ENCODE results near the gene ART3. TPM values are rescaled to one million over a fixed set of nuclear protein-coding genes. Genes with fewer than 3 reads are reported as not detected.

The ART3 gene
- total RNA-seq, 1 donor from 2014 or later: not detected

DNA sequence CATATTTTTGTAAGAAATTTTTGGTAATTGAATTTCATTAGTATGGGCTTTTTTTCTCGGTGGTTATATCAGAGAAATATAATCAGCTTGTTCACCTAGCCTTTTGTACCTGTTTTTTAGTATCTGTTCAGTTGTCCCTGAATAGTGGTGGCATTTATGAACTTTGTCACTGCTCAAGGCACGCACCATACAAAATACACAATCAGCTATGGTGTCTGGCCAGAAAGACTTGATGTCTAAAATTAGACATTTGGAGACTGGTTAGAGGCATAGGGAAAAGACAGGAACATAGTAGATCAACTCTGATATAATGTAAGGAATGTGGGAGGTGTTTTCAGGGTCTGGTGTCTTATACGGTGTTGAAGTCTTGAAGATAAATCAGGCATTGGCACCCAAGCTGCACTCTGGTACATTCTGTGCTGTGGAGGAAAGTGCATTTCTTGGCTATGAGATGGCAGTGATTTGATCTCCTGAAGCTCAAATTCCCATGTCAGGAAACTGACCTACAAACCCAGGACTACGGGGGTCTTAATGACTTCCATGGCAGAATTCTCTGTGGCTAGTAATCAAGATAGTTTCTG lies 3.6 kb downstream of the ART3 start:
- Histone ChIP-seq H3K4me1 (no peaks in the 10 kb centered on the region), H3K27ac (no peak overlapping the region), H3K36me3 (no peaks in the 10 kb centered on the region), H3K4me3 (no peak overlapping the region), H3K27me3 (no peaks in the 10 kb centered on the region), H3K9me3 (no peaks in the 10 kb centered on the region)
- no peak for TF ChIP-seq CTCF (IDR thresholded peaks at IDR 0.05)
- intact Hi-C loops (cut with DNase I): no loop called here
- no peak for ATAC-seq
- no peak for DNase-seq

DNA sequence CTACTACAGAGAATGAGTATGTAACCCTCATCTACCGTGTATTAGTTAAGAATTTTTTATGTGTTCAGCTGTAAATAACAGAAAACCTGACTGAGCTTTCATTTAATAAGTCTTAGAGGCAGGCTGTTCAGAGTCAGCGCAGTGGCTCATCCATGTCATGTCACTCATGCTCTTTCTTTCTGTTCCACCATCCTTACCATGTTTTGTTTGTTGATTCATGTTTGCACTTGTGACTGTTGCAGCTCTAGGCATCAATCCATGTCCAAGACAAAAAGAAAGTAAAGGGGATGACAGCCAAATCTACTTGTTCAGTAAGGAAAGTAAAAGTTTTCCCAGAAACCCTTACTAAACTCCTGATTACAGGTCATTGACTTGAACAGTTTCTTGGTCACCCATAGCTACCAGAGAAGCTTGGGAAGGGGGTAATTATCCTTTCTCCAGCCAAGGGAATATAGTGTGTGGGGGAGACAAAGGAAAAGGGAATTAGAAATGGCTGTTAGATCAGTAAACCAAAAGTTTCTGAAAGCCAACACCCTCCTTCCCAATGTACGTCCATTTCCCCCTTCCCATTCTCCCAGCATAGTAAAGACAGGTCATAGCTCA lies 9.0 kb downstream of the ART3 start:
- no peak overlapping the region for H3K4me3 ChIP-seq
- no peak for DNase-seq
- H3K36me3 ChIP-seq: no peaks in the 10 kb centered on the region
- no peak for TF ChIP-seq CTCF (IDR thresholded peaks at IDR 0.05)
- H3K27ac ChIP-seq: no peak overlapping the region
- ATAC-seq: no peak
- intact Hi-C loops (cut with DNase I): no loop called here
- H3K9me3 ChIP-seq: no peaks in the 10 kb centered on the region
- H3K27me3 ChIP-seq: no peaks in the 10 kb centered on the region
- H3K4me1 ChIP-seq: no peaks in the 10 kb centered on the region

DNA sequence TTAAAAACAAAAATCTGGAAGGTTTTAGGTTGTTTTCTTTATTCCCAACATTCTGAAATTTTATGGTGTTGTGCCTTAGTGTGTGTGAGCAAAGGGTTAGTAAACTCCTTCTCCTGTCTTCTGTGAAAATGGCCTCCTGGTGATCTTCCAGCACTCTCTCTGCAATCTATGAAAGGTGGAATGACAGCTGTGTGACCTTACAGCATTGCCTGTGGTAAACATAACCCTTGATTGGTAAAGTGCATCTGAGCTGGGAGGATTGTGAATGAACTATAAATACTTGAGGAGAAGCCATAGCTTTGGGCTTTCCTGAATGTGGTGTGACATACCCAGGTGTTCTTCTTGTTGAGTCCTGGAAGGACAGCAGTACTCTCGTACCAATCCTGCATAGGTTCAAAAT lies 10.0 kb downstream of the ART3 start:
- no peak overlapping the region for H3K27ac ChIP-seq
- H3K27me3 ChIP-seq: no peaks in the 10 kb centered on the region
- DNase-seq (no peak), ATAC-seq (no peak)
- H3K4me1 ChIP-seq: no peaks in the 10 kb centered on the region
- no peak for TF ChIP-seq CTCF (IDR thresholded peaks at IDR 0.05)
- no peak overlapping the region for H3K4me3 ChIP-seq
- no peaks in the 10 kb centered on the region for H3K9me3 ChIP-seq
- intact Hi-C loops (cut with DNase I): no loop called here
- H3K36me3 ChIP-seq: no peaks in the 10 kb centered on the region

GRCh38 chr4:76087007-76087769 lies 12.7 kb downstream of the ART3 start:
- Histone ChIP-seq H3K36me3 (no peaks in the 10 kb centered on the region), H3K27me3 (no peaks in the 10 kb centered on the region), H3K4me1 (peaks cover 9% of the 10 kb centered on the region), H3K27ac (no peak overlapping the region), H3K9me3 (no peaks in the 10 kb centered on the region), H3K4me3 (no peak overlapping the region)
- no peak for DNase-seq
- TF ChIP-seq CTCF (IDR thresholded peaks at IDR 0.05): peak; percentile 34
- intact Hi-C loops (cut with DNase I): no loop called here
- ATAC-seq: peak; percentile 83

DNA sequence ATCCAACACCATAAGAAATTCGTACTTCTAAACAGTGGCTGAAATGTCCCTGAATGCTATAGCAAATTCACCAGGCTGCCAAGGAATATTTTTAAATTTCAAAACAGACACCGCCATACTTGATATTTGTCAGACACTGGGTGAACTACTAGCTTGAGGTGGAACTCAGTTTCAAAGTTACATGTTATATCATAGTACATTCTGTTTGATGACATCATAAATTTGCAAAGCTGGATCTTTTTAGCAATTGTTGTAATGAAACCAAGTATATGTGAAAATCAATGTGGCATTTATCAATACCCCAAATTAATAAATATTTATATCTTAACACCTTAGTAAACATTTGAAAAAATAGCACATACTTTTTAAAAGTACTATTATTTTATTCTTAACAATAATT lies 14.2 kb downstream of the ART3 start:
- Histone ChIP-seq H3K4me1 (peaks cover 9% of the 10 kb centered on the region), H3K36me3 (no peaks in the 10 kb centered on the region), H3K9me3 (no peaks in the 10 kb centered on the region), H3K4me3 (no peak overlapping the region), H3K27ac (no peak overlapping the region), H3K27me3 (no peaks in the 10 kb centered on the region)
- no peak for TF ChIP-seq CTCF (IDR thresholded peaks at IDR 0.05)
- ATAC-seq (no peak), DNase-seq (no peak)
- intact Hi-C loops (cut with DNase I): no loop called here
